Suppressor macrophage treated with lipopolysaccharide for 4 hours (primary cell): Measurements from ENCODE around the gene EPN3.

ENCODE experiments used
- DNase-seq: peaks from one replicate; pipeline ENCODE4 v3.0.0-alpha.2; 2020

The EPN3 gene

DNA sequence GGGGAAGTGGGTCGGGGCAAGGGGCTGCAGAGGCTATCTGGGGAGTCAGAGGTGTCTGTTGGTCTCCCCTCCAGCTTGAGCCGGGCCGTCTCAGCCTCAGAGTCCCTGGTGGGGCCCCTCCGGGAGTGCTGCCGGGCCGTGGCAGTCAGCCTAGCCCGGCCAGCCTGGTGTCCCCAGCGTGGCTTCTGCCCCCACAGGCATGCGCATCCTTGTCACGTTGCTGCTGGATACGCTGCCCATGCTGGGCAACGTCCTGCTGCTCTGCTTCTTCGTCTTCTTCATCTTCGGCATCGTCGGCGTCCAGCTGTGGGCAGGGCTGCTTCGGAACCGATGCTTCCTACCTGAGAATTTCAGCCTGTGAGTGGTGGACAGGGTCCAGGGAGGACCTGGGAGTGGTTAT is 39.1 kb downstream of the EPN3 start:
- DNase-seq = no peak

DNA sequence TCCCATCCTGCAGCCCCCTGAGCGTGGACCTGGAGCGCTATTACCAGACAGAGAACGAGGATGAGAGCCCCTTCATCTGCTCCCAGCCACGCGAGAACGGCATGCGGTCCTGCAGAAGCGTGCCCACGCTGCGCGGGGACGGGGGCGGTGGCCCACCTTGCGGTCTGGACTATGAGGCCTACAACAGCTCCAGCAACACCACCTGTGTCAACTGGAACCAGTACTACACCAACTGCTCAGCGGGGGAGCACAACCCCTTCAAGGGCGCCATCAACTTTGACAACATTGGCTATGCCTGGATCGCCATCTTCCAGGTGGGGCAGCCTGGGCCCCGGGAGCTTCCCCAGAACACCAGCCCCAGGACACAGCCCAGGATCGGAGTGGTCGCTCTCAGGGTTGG is 40.0 kb downstream of the EPN3 start:
- no peak for DNase-seq

- DNase-seq = no peak
Observed at GRCh38 chr17:50573866-50574611, 41.5 kb downstream of the EPN3 start.

DNA sequence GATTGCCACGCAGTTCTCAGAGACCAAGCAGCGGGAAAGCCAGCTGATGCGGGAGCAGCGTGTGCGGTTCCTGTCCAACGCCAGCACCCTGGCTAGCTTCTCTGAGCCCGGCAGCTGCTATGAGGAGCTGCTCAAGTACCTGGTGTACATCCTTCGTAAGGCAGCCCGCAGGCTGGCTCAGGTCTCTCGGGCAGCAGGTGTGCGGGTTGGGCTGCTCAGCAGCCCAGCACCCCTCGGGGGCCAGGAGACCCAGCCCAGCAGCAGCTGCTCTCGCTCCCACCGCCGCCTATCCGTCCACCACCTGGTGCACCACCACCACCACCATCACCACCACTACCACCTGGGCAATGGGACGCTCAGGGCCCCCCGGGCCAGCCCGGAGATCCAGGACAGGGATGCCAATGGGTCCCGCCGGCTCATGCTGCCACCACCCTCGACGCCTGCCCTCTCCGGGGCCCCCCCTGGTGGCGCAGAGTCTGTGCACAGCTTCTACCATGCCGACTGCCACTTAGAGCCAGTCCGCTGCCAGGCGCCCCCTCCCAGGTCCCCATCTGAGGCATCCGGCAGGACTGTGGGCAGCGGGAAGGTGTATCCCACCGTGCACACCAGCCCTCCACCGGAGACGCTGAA is 43.2 kb downstream of the EPN3 start:
- no peak for DNase-seq

GRCh38 chr17:50576864-50577263 is 44.3 kb downstream of the EPN3 start:
- DNase-seq = no peak

DNA sequence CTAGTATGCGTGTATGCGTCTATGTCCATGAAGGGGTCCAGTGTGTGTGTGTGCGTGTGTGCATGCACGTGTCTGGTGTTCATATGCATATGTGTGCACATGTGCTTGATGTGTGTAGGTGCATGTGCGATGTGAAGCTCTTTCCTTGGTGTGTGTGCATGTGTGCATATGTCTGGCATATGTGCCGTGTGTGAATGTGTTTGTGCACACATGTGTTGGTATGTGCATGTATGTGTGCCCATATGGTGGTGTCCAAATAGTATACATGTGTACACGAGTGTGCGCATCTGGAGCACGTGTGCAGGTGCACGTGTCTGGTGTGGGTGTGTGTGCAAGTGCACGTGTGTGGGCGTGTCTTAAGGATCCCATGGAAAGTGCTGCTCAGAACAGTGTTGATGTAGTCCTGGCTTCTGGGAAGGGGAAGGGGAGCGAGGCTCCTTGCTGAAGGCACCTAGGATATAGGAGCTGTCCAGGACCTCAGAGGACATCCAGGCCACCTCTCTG is 45.0 kb downstream of the EPN3 start:
- DNase-seq = no peak

GRCh38 chr17:50578173-50578572 is 45.6 kb downstream of the EPN3 start:
- DNase-seq = no peak

GRCh38 chr17:50579399-50579798 is 46.9 kb downstream of the EPN3 start:
- DNase-seq = no peak

GRCh38 chr17:50580646-50581045 is 48.1 kb downstream of the EPN3 start:
- DNase-seq = no peak

- DNase-seq = no peak
Observed at GRCh38 chr17:50581316-50581715, 48.8 kb downstream of the EPN3 start.

DNA sequence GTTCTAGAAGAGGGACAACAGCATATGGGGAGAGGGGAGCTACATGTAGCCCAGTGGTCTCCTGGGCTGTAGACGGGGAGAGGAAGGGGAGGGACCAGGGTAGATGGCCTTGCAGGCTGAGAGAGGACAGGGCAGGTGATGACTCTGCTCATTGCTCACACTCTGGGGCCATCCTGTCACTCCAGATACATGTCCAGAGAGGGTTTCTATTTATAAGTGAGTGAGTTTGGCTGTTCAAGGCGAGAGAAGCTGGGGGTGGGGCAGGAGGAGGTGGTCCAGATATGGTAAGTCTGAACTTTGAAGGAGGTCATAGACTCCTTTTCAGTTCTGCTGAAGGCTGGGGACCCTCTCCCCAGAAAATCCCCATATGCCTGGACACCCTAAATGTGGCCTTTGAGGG is 50.2 kb downstream of the EPN3 start:
- no peak for DNase-seq

DNA sequence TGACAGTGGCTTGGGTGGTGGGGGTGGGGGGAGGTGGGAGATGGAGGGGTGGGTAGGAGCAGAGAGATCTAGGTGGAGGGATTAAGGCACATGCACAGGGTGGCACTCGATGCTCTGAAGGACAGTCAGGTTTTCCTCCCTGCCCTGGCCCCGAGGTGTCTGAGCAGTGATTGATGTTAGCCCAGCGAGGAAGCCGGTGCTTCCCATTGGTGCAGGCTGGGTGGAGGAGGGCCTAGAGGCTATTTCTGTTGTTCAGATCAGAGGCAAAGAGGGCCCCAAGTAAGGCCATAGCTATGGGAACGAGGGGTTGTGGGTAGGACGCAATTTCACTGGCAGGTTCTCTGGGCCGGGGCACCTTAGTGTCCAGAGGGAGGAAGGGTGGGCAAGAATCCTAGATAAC is 51.1 kb downstream of the EPN3 start:
- DNase-seq = no peak

GRCh38 chr17:50584116-50584515 is 51.6 kb downstream of the EPN3 start:
- no peak for DNase-seq

- no peak for DNase-seq
Observed at GRCh38 chr17:50584749-50585148, 52.2 kb downstream of the EPN3 start.

DNA sequence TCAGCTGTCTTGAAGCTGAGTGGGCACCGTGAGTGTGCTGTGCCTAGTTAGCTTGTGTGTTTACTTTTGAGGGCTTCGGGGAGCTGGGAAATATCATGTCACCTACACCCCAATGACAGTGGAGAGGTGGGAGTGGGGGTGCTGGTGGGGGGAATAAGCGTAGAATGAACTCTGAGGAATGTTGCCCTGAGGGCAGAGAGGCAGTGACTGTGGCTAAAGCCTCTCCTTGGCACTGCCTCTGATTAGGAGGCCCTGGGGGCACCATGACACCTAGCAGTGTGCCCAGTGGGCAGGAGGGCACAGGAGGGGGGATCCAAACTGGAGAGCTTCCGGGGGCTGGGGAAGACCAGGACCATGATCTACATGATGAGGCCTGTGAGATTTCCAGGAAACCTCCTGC is 52.8 kb downstream of the EPN3 start:
- DNase-seq = no peak

DNA sequence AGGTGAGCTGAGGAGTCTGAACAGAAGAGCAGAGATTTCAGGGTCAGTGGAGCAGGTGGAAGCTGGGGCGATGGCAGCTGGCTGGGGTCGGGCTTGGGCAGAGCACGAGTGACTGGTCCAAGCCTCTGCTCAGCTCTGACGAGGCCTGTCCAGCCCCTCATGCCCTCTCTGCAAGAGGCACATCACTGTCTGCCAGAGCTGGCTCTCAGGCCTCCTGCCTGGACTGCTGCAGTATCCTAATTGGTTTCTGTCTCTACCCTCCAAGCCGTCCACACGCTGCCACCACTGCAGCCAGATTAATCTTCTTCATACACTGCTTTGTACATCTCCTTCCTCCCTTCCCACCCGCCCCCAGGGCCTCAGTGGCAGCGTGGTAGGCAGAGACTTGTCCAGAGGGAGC is 53.4 kb downstream of the EPN3 start:
- no peak for DNase-seq

GRCh38 chr17:50586421-50587247 is 54.1 kb downstream of the EPN3 start:
- DNase-seq = no peak

DNA sequence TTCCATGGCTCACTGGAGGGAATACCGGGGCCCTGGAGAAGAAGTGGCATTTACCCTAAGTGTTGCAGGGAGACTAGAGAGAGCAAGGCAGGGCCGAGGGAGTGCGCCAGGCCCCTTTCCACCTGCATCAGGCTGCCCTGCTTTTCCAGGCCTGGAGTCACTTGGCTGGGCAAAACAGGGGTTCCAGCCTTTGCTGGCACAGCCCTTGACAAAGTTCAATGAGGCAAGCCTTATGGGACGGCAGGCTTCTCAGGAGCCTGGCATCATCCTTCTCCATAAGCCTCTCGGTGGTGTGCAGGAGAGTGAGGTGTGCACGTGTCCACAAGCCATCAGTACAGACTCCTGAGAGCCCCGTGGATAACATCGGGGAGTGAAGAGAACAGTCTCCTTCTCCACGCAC is 55.0 kb downstream of the EPN3 start:
- no peak for DNase-seq

GRCh38 chr17:50588391-50589049 is 56.0 kb downstream of the EPN3 start:
- DNase-seq = no peak

GRCh38 chr17:50589095-50589705 is 56.7 kb downstream of the EPN3 start:
- DNase-seq = no peak

GRCh38 chr17:50590946-50591737 is 58.6 kb downstream of the EPN3 start:
- DNase-seq = no peak

DNA sequence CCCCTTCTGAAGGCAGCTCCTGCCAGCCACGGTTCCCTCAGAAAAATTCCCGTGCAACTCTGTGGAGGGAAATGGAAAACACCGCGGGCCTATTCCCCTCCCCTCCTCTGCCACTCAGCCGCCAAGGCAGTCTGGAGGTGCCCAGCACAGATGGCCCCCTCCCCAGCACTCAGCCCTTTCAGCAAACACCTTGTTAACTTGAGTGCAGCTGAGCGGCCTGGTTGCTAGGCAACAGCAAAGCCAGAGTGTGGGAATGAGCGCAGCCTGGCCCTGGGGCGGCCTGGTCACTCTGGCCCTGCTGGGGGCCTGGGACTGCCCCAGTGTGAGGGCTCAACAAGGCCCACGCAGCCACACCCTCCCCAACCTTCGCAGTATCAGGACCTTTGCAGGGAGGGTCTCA is 60.8 kb downstream of the EPN3 start:
- DNase-seq = no peak
